Measurements from ENCODE around the gene SMG7. TPM values are rescaled to one million over a fixed set of nuclear protein-coding genes. Genes with fewer than 3 reads are reported as not detected.

Gene SMG7
- total RNA-seq, 3 donors from 2014 or later (not counting 1 experiment from before 2014, with no cell fraction given) = 56.5 to 78.5 (median 75.6) TPM

DNA sequence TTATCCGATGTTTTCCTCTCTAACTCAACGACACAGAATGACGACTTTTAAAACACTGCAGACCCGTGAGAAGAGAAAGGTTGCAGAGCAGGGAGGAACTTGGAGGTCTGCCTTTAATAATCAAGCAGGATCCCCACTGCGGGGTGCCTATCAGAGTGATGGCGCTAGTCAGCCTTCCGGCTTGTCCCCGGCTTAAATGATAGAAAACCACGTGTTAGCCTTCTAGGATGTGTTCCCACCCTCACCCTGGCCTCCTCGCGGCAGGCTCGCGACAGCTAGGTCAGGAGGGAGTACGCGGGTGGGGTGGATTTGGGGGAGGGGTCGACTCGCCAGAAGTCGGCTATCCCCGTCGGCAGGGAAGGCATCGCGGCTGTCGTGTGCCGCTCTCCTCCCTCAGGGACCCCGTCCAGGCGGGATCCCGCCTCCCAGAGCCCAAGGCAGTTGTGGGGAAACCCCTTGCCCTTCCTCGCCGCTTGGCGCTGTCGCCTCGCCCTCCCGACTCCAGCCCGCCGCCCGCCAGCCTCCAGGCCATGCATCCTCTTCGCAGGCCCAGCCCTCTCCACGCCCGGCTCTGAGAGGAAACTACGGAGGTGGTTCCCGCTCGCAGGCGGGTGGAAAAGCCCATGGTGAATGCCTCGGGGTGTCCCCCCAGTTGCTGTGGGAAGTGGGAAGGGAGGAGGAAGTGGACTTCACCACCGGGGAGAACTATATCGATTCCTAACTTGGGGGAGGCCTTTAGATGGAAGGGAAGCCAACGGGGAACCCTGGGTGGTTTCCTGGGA is 1.1 kb upstream of the SMG7 start:
- Histone ChIP-seq H3K27me3 (ENCODE audit: control insufficient read depth, insufficient read depth, low read length) (no peaks in the 10 kb centered on the region), H3K4me3 (ENCODE audit: low read length) (peak overlapping the region; percentile 80), H3K27ac (ENCODE audit: low read length) (peak overlapping the region; percentile 97), H3K4me1 (ENCODE audit: control insufficient read depth, insufficient read depth, low read length) (peaks cover 16% of the 10 kb centered on the region), H3K36me3 (ENCODE audit: control insufficient read depth, insufficient read depth, low read length) (no peaks in the 10 kb centered on the region), H3K9me3 (ENCODE audit: control insufficient read depth, insufficient read depth, low read length) (no peaks in the 10 kb centered on the region)
- peak; percentile 70 to 83 for DNase-seq
- Mint-ChIP-seq H3K36me3 (no peaks in the 10 kb centered on the region), H3K27me3 (ENCODE audit: low read depth in 2 of 2) (peaks cover 0 to 7% of the 10 kb centered on the region in 2 donors), H3K4me3 (peak overlapping the region; percentile 98), H3K4me1 (peaks cover 23 to 35% of the 10 kb centered on the region in 2 donors), H3K9me3 (no peaks in the 10 kb centered on the region), H3K27ac (peak overlapping the region; percentile 98 to 99)
- TF ChIP-seq, protein P1, sequence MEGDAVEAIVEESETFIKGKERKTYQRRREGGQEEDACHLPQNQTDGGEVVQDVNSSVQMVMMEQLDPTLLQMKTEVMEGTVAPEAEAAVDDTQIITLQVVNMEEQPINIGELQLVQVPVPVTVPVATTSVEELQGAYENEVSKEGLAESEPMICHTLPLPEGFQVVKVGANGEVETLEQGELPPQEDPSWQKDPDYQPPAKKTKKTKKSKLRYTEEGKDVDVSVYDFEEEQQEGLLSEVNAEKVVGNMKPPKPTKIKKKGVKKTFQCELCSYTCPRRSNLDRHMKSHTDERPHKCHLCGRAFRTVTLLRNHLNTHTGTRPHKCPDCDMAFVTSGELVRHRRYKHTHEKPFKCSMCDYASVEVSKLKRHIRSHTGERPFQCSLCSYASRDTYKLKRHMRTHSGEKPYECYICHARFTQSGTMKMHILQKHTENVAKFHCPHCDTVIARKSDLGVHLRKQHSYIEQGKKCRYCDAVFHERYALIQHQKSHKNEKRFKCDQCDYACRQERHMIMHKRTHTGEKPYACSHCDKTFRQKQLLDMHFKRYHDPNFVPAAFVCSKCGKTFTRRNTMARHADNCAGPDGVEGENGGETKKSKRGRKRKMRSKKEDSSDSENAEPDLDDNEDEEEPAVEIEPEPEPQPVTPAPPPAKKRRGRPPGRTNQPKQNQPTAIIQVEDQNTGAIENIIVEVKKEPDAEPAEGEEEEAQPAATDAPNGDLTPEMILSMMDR (IDR thresholded peaks at IDR 0.05) = no peak
- WGBS (ENCODE audit: insufficient coverage) = 0% methylated on average over 44 of the region's 47 CpGs
- intact Hi-C loops (cut with micrococcal nuclease) = loop anchor here (1.0 to 10.0 kb wide), 6 partner anchors 41 to 918 kb away; partner anchors contain the start of genes ARPC5 and DHX9
- ATAC-seq = peak; percentile 34 to 53 (median 47)

- Mint-ChIP-seq H3K4me3 (peak overlapping the region; percentile 98), H3K27me3 (ENCODE audit: low read depth in 2 of 2) (peaks cover 0 to 7% of the 10 kb centered on the region in 2 donors), H3K36me3 (no peaks in the 10 kb centered on the region), H3K4me1 (peaks cover 23 to 35% of the 10 kb centered on the region in 2 donors), H3K9me3 (no peaks in the 10 kb centered on the region), H3K27ac (peak overlapping the region; percentile 98 to 99)
- peak overlapping the region; percentile 97 for H3K27ac ChIP-seq (ENCODE audit: low read length)
- DNase-seq = peak; percentile 90 to 98
- intact Hi-C loops (cut with micrococcal nuclease) = loop anchor here (2.0 to 10.0 kb wide), 5 partner anchors 40 to 917 kb away; partner anchors contain the start of genes ARPC5 and DHX9
- peak; percentile 68 to 88 (median 74) for ATAC-seq
- no peaks in the 10 kb centered on the region for H3K9me3 ChIP-seq (ENCODE audit: control insufficient read depth, insufficient read depth, low read length)
- H3K36me3 ChIP-seq (ENCODE audit: control insufficient read depth, insufficient read depth, low read length) = no peaks in the 10 kb centered on the region
- H3K4me3 ChIP-seq (ENCODE audit: low read length) = peak overlapping the region; percentile 80
- TF ChIP-seq, protein P1 (IDR thresholded peaks at IDR 0.05) = no peak
- peaks cover 16% of the 10 kb centered on the region for H3K4me1 ChIP-seq (ENCODE audit: control insufficient read depth, insufficient read depth, low read length)
- under 1% methylated on average over 34 of the region's 42 CpGs for WGBS (ENCODE audit: insufficient coverage)
- H3K27me3 ChIP-seq (ENCODE audit: control insufficient read depth, insufficient read depth, low read length) = no peaks in the 10 kb centered on the region
These were observed 384 bp upstream of the SMG7 start for GRCh38 chr1:183471743-183472487.

DNA sequence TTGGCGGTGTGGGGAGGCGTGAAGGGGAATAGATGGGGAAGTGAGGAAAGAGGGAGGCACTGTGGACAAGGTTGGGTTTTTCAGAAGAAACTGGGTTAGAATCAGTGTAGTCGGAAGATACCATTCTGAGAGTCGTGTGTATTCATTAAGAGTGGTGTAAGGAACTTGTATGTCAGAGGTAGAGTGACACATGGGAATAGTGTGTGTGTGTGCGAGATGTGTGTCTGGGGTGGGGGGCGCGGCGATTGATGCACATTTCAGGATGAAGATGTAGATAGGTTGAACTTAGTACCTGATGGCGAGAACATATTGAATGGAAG is 878 bp downstream of the SMG7 start:
- peak overlapping the region; percentile 98 for H3K4me3 Mint-ChIP-seq
- Histone ChIP-seq H3K4me1 (ENCODE audit: control insufficient read depth, insufficient read depth, low read length) (peaks cover 19% of the 10 kb centered on the region), H3K4me3 (ENCODE audit: low read length) (peak overlapping the region; percentile 80), H3K36me3 (ENCODE audit: control insufficient read depth, insufficient read depth, low read length) (no peaks in the 10 kb centered on the region), H3K27me3 (ENCODE audit: control insufficient read depth, insufficient read depth, low read length) (no peaks in the 10 kb centered on the region), H3K9me3 (ENCODE audit: control insufficient read depth, insufficient read depth, low read length) (no peaks in the 10 kb centered on the region), H3K27ac (ENCODE audit: low read length) (no peak overlapping the region)
- H3K27me3 Mint-ChIP-seq (ENCODE audit: low read depth in 2 of 2) = no peaks in the 10 kb centered on the region
- TF ChIP-seq, protein P1 (IDR thresholded peaks at IDR 0.05) = no peak
- no peaks in the 10 kb centered on the region for H3K9me3 Mint-ChIP-seq
- peak overlapping the region; percentile 98 to 99 for H3K27ac Mint-ChIP-seq
- H3K36me3 Mint-ChIP-seq = no peaks in the 10 kb centered on the region
- ATAC-seq (no peak), DNase-seq (no peak)
- intact Hi-C loops (cut with micrococcal nuclease) = loop anchor here (5.0 to 10.0 kb wide), 2 partner anchors 39 to 638 kb away; partner anchors contain the start of gene DHX9
- H3K4me1 Mint-ChIP-seq = peaks cover 24 to 37% of the 10 kb centered on the region in 2 donors
- 24% methylated on average over 9 of the region's 9 CpGs for WGBS (ENCODE audit: insufficient coverage)
